ENCODE data around the gene STARD13. TPM values are rescaled to one million over a fixed set of nuclear protein-coding genes. Genes with fewer than 3 reads are reported as not detected.

The STARD13 gene
- polyA plus RNA-seq, 1 donor (not counting 4 experiments of a cell fraction or from before 2014, with no cell fraction given) = 11.9 TPM

GRCh38 chr13:33091415-33091774, 194.2 kb downstream of the STARD13 start:
- FAIRE-seq (no peak), DNase-seq (ENCODE audit: low read depth, low spot score) (no peak)
- Histone ChIP-seq H4K20me1 (ENCODE audit: control insufficient read depth, extremely low read depth, insufficient read depth, low read length) (no peaks in the 10 kb centered on the region), H3K9me3 (ENCODE audit: control insufficient read depth, low read depth, low read length) (no peaks in the 10 kb centered on the region), H3K4me3 (ENCODE audit: control insufficient read depth in 2 of 3, extremely low read depth in 1 of 3, insufficient read depth in 2 of 3, low read depth in 1 of 3, low read length in 3 of 3) (no peak overlapping the region), H3K27ac (ENCODE audit: control insufficient read depth, insufficient read depth, low read length) (no peak overlapping the region), H3K27me3 (ENCODE audit: control insufficient read depth, extremely low read depth, insufficient read depth, low read length) (peaks cover 3% of the 10 kb centered on the region), H3K9ac (ENCODE audit: control insufficient read depth, extremely low read depth, insufficient read depth, low read length) (no peak overlapping the region), H3K4me1 (ENCODE audit: control insufficient read depth, extremely low read depth, insufficient read depth, low read length) (no peaks in the 10 kb centered on the region), H3K4me2 (ENCODE audit: control insufficient read depth, extremely low read depth, insufficient read depth, low read depth, low read length) (no peak overlapping the region), H2AFZ (ENCODE audit: control insufficient read depth, low read length) (no peak overlapping the region), H3K9me1 (ENCODE audit: control insufficient read depth, extremely low read depth, insufficient read depth, low read length) (no peaks in the 10 kb centered on the region), H3K36me3 (ENCODE audit: control insufficient read depth in 2 of 2, extremely low read depth in 1 of 2, insufficient read depth in 2 of 2, low read length in 2 of 2) (no peaks in the 10 kb centered on the region), H3K79me2 (ENCODE audit: control insufficient read depth, insufficient read depth, low read length) (no peaks in the 10 kb centered on the region)
- dilution Hi-C loops (cut with MboI; ENCODE audit: extremely low pct_ligation_motif_present, low sequenced_read_pairs) = no loop called here
- TF ChIP-seq CTCF (optimal IDR thresholded peaks at IDR 0.05 in 1 of 3, IDR thresholded peaks at IDR 0.05 in 1 of 3, conservative IDR thresholded peaks at IDR 0.05 in 1 of 3; ENCODE audit: extremely low read depth in 1 of 3, insufficient read depth in 2 of 3, low read length in 3 of 3) (no peak), EZH2 (IDR thresholded peaks at IDR 0.05; ENCODE audit: low read length) (no peak)

GRCh38 chr13:33090755-33091414, 194.7 kb downstream of the STARD13 start:
- Histone ChIP-seq H3K27me3 (ENCODE audit: control insufficient read depth, extremely low read depth, insufficient read depth, low read length) (peaks cover 3% of the 10 kb centered on the region), H3K4me1 (ENCODE audit: control insufficient read depth, extremely low read depth, insufficient read depth, low read length) (no peaks in the 10 kb centered on the region), H3K9me1 (ENCODE audit: control insufficient read depth, extremely low read depth, insufficient read depth, low read length) (no peaks in the 10 kb centered on the region), H3K79me2 (ENCODE audit: control insufficient read depth, insufficient read depth, low read length) (no peaks in the 10 kb centered on the region), H3K27ac (ENCODE audit: control insufficient read depth, insufficient read depth, low read length) (no peak overlapping the region), H2AFZ (ENCODE audit: control insufficient read depth, low read length) (no peak overlapping the region), H4K20me1 (ENCODE audit: control insufficient read depth, extremely low read depth, insufficient read depth, low read length) (no peaks in the 10 kb centered on the region), H3K9ac (ENCODE audit: control insufficient read depth, extremely low read depth, insufficient read depth, low read length) (no peak overlapping the region), H3K36me3 (ENCODE audit: control insufficient read depth in 2 of 2, extremely low read depth in 1 of 2, insufficient read depth in 2 of 2, low read length in 2 of 2) (no peaks in the 10 kb centered on the region), H3K9me3 (ENCODE audit: control insufficient read depth, low read depth, low read length) (no peaks in the 10 kb centered on the region), H3K4me3 (ENCODE audit: control insufficient read depth in 2 of 3, extremely low read depth in 1 of 3, insufficient read depth in 2 of 3, low read depth in 1 of 3, low read length in 3 of 3) (no peak overlapping the region), H3K4me2 (ENCODE audit: control insufficient read depth, extremely low read depth, insufficient read depth, low read depth, low read length) (no peak overlapping the region)
- dilution Hi-C loops (cut with MboI; ENCODE audit: extremely low pct_ligation_motif_present, low sequenced_read_pairs) = no loop called here
- TF ChIP-seq EZH2 (IDR thresholded peaks at IDR 0.05; ENCODE audit: low read length) (no peak), CTCF (optimal IDR thresholded peaks at IDR 0.05 in 1 of 3, IDR thresholded peaks at IDR 0.05 in 1 of 3, conservative IDR thresholded peaks at IDR 0.05 in 1 of 3; ENCODE audit: extremely low read depth in 1 of 3, insufficient read depth in 2 of 3, low read length in 3 of 3) (no peak)
- no peak for FAIRE-seq
- DNase-seq (ENCODE audit: low read depth, low spot score) = no peak
